ENCODE data around the gene MAPK14.

Gene MAPK14

GRCh38 chr6:36067374-36068011 is 39.9 kb downstream of the MAPK14 start:
- peaks cover 47% of the 10 kb centered on the region for H3K79me2 ChIP-seq (ENCODE audit: control insufficient read depth, low read length)
- H3K27me3 ChIP-seq (ENCODE audit: control insufficient read depth, low read length) = no peaks in the 10 kb centered on the region
- no peak overlapping the region for H3K4me2 ChIP-seq (ENCODE audit: low read length)
- H3K4me3 ChIP-seq (ENCODE audit: low read length) = no peak overlapping the region
- TF ChIP-seq EZH2phosphoT487 (IDR thresholded peaks at IDR 0.05; ENCODE audit: borderline replicate concordance, low read length) = no peak
- TF ChIP-seq CTCF (IDR thresholded peaks at IDR 0.05; ENCODE audit: low read depth, low read length, poor library complexity, severe bottlenecking) = no peak
- 0 out of 2 replicates have a peak, but pooled peaks cover 6% of the 10 kb centered on the region for H3K36me3 ChIP-seq (ENCODE audit: control insufficient read depth, low read length)
- no peaks in the 10 kb centered on the region for H3K9me3 ChIP-seq (ENCODE audit: control insufficient read depth, insufficient read depth, low read length)
- H3K4me1 ChIP-seq (ENCODE audit: control insufficient read depth, low read length) = no peaks in the 10 kb centered on the region
- H3F3A ChIP-seq (ENCODE audit: control insufficient read depth, insufficient read depth) = peaks cover 2% of the 10 kb centered on the region; the same call in 1 of the 2 replicates
- no peak overlapping the region for H3K27ac ChIP-seq (ENCODE audit: low read depth, low read length)
- H3K9me2 ChIP-seq (replicated peaks; ENCODE audit: control insufficient read depth, low read length) = no peaks in the 10 kb centered on the region
- peaks cover 6% of the 10 kb centered on the region for H4K20me1 ChIP-seq (ENCODE audit: control insufficient read depth, insufficient read depth, low read depth, low read length)

- Histone ChIP-seq H3K27me3 (ENCODE audit: control insufficient read depth, low read length) (no peaks in the 10 kb centered on the region), H3K9me2 (replicated peaks; ENCODE audit: control insufficient read depth, low read length) (no peaks in the 10 kb centered on the region), H3K79me2 (ENCODE audit: control insufficient read depth, low read length) (peaks cover 47% of the 10 kb centered on the region), H3K27ac (ENCODE audit: low read depth, low read length) (no peak overlapping the region), H3K4me2 (ENCODE audit: low read length) (no peak overlapping the region), H3K4me1 (ENCODE audit: control insufficient read depth, low read length) (no peaks in the 10 kb centered on the region), H3K4me3 (ENCODE audit: low read length) (no peak overlapping the region), H3F3A (ENCODE audit: control insufficient read depth, insufficient read depth) (peaks cover 2% of the 10 kb centered on the region; the same call in 1 of the 2 replicates), H3K36me3 (ENCODE audit: control insufficient read depth, low read length) (0 out of 2 replicates have a peak, but pooled peaks cover 2% of the 10 kb centered on the region), H3K9me3 (ENCODE audit: control insufficient read depth, insufficient read depth, low read length) (no peaks in the 10 kb centered on the region), H4K20me1 (ENCODE audit: control insufficient read depth, insufficient read depth, low read depth, low read length) (peaks cover 6% of the 10 kb centered on the region)
- TF ChIP-seq EZH2phosphoT487 (IDR thresholded peaks at IDR 0.05; ENCODE audit: borderline replicate concordance, low read length) = no peak
- TF ChIP-seq CTCF (IDR thresholded peaks at IDR 0.05; ENCODE audit: low read depth, low read length, poor library complexity, severe bottlenecking) = no peak
Observed at GRCh38 chr6:36068012-36068392, 40.4 kb downstream of the MAPK14 start.

GRCh38 chr6:36068586-36068985 is 41.0 kb downstream of the MAPK14 start:
- Histone ChIP-seq H3K79me2 (ENCODE audit: control insufficient read depth, low read length) (peaks cover 47% of the 10 kb centered on the region), H3K9me3 (ENCODE audit: control insufficient read depth, insufficient read depth, low read length) (no peaks in the 10 kb centered on the region), H3K4me1 (ENCODE audit: control insufficient read depth, low read length) (no peaks in the 10 kb centered on the region), H3K4me3 (ENCODE audit: low read length) (no peak overlapping the region), H3K9me2 (replicated peaks; ENCODE audit: control insufficient read depth, low read length) (no peaks in the 10 kb centered on the region), H3F3A (ENCODE audit: control insufficient read depth, insufficient read depth) (peaks cover 2% of the 10 kb centered on the region; the same call in 1 of the 2 replicates), H3K4me2 (ENCODE audit: low read length) (no peak overlapping the region), H3K27me3 (ENCODE audit: control insufficient read depth, low read length) (no peaks in the 10 kb centered on the region), H3K27ac (ENCODE audit: low read depth, low read length) (no peak overlapping the region), H3K36me3 (ENCODE audit: control insufficient read depth, low read length) (no peaks in the 10 kb centered on the region), H4K20me1 (ENCODE audit: control insufficient read depth, insufficient read depth, low read depth, low read length) (peaks cover 6% of the 10 kb centered on the region)
- TF ChIP-seq CTCF (IDR thresholded peaks at IDR 0.05; ENCODE audit: low read depth, low read length, poor library complexity, severe bottlenecking) (no peak), EZH2phosphoT487 (IDR thresholded peaks at IDR 0.05; ENCODE audit: borderline replicate concordance, low read length) (no peak)
